COR-L47 (cell line): Measurements from ENCODE around the gene MAPT.
"Not testable (repeated sequence)": the region's sequence is repeated elsewhere in the genome, so short reads cannot be mapped to it uniquely, and the experiment has no call there.

ENCODE experiments used
- DNase-seq: peaks from one replicate; lab custom pipeline; 2025; lab: John Stamatoyannopoulos, UW

MAPT gene

GRCh38 chr17:45862127-45862526 lies 32.2 kb upstream of the MAPT start:
- DNase-seq: not testable (repeated sequence)

DNA sequence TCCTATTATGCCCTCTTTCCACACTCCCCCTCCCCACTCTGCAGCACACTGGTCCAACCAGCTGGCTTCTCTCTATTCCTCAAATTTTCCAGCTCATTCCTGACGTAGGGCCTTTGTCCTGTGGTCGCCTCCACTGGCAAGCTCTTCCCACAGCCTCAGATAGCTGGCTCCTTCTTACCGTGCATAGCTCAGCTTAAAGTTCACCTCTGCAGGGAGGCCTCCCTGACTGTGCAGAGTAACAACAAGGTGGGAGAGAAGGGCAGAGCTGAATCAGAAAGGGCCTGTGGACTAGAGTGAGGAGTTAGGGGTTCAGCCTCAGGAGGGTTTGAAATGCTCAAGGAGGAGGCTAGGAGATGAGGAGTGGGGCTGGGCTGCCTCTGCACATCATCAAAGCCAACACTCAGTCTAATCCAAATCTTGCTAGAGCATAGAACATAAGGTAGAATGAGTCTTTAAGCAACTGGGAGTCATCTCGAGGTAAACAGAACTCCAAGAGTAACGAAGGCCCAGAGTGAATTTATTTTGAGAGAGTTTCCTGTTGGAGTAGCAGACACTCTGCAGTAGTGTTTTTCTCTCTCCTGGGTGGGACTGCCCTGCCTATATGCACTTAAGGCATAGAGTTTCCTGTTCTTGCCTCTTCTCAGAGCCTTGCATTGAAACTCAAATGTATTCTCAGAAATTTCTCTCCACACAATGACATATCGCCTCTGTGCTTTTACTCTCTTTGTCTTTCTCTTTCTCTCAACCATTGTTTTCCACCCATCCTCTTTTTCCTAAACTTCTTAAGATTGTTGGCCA lies 30.3 kb upstream of the MAPT start:
- DNase-seq: no peak

DNA sequence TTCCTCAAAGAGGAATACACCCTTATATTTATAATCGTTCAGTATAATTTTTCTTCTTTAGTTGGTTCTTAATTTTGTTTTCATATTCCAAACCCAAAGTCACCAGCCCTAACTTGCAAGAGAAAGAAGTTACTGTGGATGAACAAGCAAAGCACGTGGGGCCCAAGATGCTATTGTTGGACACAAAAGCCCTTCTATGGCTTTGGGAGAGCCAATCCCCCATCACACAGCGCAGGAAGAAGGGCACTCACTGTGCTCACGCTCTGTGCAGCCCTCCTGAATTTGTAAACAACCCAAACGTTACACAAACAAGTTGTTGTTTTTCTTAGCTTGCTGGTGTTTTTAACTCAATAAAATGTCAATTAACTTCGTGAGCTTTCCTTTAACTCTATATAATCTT lies 27.2 kb upstream of the MAPT start:
- no peak for DNase-seq

DNA sequence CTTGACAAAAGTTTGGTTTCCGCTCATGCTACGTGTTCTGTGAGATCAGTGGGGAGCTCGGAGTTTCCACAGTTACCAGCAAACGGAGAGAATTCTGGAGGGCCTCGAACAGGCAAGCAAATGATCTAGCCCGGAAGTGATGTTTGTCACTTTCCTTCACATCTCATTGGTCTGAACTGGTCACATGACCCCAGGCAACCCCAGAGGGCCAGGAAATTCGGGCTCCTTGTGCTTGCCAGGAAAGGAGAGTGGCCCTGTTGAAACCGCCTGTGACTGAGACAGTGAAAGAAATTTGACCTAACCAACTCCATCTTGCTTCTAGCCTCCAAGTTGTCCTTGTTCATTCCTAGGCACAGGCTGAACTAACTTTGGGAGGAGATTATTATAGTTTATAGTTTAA lies 26.7 kb upstream of the MAPT start:
- no peak for DNase-seq

- no peak for DNase-seq
Observed at GRCh38 chr17:45868276-45868675, 26.1 kb upstream of the MAPT start.

- DNase-seq: no peak
Observed at GRCh38 chr17:45869676-45870341, 24.5 kb upstream of the MAPT start.

- no peak for DNase-seq
Observed at GRCh38 chr17:45870342-45870974, 23.9 kb upstream of the MAPT start.

- no peak for DNase-seq
Observed at GRCh38 chr17:45871718-45872117, 22.6 kb upstream of the MAPT start.

GRCh38 chr17:45873728-45874127 lies 20.6 kb upstream of the MAPT start:
- DNase-seq: no peak

DNA sequence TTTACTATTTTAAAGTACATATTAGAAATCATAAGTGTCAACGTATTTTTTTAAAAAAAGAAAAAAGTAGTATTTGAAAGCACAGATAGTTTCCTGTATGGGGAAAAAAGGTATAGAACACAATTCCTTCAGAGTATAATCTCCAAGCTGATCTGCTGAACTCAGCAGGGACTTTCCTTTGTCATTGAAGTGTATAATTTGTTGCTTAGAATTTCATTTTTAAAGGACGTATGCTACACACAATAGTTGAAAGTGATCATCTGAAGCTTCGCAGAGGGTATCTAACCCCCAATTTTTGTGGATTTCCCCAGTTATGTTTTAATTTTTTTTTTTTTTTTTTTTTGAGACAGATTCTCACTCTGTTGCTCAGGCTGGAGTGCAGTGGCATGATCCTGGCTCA lies 20.2 kb upstream of the MAPT start:
- DNase-seq: no peak

GRCh38 chr17:45876539-45876938 lies 17.8 kb upstream of the MAPT start:
- DNase-seq: no peak

GRCh38 chr17:45877467-45877866 lies 16.9 kb upstream of the MAPT start:
- no peak for DNase-seq

DNA sequence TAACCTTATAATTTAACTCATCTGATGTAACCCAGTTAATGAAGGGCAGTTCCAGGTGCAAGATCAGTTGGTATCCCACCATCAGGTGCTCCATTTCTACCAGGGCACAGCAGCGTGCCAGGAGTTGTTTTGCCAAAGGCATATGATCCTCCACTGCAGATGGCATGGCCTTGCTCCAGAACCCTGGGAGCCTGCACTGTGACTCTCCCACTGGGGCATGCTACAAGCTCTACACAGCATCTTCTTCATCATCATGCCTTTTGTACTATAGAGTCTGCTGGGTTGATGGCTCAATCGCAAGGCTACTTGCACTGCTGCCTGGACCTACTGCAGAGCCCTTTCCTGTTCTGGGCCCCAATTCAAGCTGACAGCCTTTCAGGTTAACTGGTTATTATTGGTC lies 11.3 kb upstream of the MAPT start:
- DNase-seq: no peak

DNA sequence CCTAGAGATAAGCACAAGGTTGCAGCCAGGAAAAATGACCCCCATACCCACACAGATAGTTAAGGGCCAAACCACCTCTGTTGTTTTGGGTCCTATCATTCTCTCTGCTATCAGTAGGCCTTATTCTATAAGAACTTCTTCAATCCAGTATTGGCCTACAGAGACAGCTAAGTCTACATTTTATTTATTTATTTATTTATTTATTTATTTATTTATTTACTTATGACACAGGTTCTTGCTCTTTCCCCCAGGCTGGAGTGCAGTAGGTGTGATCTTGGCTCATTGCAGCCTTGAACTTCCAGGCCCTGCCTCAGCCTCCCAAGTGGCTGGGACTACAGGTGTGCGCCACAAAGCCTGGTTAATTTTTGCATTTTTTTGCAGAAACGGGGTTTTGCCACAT lies 7.5 kb upstream of the MAPT start:
- DNase-seq: no peak

DNA sequence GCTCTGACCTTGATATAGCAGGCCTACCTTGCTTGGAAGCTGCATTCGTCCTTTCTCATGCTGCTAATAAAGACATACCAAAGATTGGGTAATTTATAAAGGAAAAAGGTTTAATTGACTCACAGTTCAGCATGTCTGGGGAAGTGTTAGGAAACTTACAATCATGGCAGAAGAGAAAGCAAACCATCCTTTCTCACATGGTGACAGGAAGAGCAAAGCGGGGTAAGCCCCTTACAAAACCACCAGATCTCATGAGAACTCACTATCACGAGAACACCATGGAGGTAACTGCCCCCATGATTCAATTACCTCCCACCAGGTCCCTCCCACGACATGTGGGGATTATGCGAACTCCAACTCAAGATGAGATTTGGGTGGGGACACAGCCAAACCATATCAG lies 6.0 kb upstream of the MAPT start:
- no peak for DNase-seq

DNA sequence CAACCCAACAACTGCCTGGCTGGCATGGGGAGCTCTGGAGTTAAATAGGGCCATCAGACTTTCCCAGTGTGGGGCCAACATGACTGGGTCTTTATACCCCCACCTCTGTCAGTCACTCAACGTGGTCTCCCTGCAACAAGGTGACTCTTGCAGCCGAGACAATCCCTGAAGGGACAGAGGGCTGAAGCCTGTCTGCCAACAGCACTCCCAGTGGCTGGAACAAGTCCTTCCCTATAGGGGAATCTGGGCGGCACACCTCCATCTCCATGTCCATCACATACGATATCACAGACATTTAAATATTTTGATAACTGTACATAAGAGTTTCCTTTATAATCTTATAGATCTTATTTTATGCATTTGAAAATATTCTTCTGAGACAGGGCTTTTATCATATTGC lies 4.8 kb upstream of the MAPT start:
- DNase-seq: no peak

DNA sequence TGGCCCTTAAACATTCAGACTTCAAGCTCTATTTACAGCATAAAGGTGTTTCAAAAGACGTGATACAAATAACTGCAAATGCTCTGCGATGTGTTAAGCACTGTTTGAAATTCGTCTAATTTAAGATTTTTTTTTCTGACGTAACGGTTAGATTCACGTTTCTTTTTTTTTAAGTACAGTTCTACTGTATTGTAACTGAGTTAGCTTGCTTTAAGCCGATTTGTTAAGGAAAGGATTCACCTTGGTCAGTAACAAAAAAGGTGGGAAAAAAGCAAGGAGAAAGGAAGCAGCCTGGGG lies 681 bp upstream of the MAPT start:
- DNase-seq: no peak

DNA sequence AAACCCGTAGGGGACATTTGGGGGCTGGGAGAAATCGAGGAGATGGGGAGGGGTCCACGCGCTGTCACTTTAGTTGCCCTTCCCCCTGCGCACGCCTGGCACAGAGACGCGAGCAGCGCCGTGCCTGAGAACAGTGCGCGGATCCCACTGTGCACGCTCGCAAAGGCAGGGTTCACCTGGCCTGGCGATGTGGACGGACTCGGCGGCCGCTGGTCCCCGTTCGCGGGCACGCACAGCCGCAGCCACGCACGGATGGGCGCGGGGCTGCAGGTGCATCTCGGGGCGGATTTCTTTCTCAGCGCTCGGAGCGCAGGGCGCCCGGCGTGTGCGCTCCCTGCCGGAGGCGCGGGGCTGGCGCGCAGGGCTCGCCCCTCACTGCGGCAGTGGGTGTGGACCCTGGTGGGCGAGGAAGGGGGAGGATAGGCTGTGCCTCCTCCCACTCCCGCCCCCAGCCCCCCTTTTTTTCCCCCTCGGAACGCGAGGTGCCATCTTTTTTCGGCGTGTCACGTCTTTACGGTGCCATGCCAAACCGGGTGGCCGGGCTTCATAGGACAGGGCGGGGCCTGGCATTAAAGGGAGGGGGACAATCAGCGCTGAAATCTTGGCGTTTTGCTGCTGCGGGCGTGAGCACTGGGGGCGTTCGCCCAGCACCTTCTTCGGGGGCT lies 1.1 kb downstream of the MAPT start:
- DNase-seq: peak; percentile 94

DNA sequence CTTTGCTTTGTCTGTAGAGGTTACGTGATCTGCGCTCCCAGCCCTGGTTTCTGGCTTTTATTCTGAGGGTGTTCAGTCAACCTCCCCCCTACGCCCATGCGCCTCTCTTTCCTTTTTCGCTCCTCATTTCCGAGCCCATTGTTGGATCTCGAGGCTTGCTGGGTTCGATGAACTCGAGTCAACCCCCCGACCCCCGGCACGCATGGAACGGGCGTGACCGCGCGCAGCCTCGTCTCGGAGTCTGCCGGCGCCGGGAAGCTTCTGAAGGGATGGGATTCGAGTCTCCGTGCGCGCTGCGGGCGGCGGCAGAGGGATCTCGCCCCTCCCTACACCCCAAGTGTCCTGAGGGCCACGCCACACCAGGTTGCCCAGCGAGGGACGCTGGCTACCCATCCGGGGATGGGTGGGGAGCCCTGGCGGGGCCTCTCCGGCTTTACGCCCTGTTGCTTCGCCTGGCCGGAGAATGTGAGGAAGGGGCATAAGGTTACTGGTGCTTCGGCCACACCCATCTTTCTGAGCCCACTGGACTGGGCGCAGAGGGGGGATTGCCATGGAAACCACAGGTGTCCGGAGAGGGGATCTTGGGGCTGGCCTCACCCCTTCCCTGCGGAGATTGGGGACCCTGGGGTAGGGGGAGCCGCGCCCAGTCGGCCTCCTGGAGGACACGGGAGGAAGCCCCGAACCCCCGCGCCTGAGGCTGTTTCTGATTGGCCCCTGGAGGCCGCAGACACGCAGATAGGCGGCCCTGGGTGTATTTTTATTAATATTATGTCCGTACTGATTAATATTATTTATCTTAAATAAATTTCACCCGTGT lies 1.8 kb downstream of the MAPT start:
- peak; percentile 52 for DNase-seq

GRCh38 chr17:45896803-45897693 lies 2.7 kb downstream of the MAPT start:
- peak; percentile 61 for DNase-seq

- DNase-seq: no peak
Observed at GRCh38 chr17:45900136-45900535, 5.8 kb downstream of the MAPT start.
